SK-N-SH treated with all-trans-retinoic acid at 6 μM for 48 hours (cell line): Measurements from ENCODE around the gene FBXL3.

ENCODE experiments used
- ATAC-seq: fragments of 200-7000 bp; cut with Tn5 transposase; 3 replicates; pipeline ENCODE4 v1.9.1; 2020; ENCODE audit warnings: mild to moderate bottlenecking, moderate library complexity
- BACH2 ChIP-seq: fragments of 250-450 bp; sonication (Bioruptor Pico); IDR thresholded peaks from 2 replicates; pipeline ENCODE4 v1.9.0; 2021; ENCODE audit warnings: mild to moderate bottlenecking, borderline replicate concordance
- CSDC2 ChIP-seq: fragments of 250-450 bp; sonication (Bioruptor Pico); IDR thresholded peaks from 2 replicates; pipeline ENCODE4 v1.5.0; 2020; ENCODE audit warnings: mild to moderate bottlenecking, moderate library complexity
- ESRRG ChIP-seq: fragments of 250-450 bp; sonication (Bioruptor Pico); IDR thresholded peaks from 2 replicates; pipeline ENCODE4 v1.6.1; 2021; ENCODE audit warnings: mild to moderate bottlenecking
- GLIS3 ChIP-seq: fragments of 250-450 bp; sonication (Bioruptor Pico); IDR thresholded peaks from 2 replicates; pipeline ENCODE4 v1.5.0; 2020; ENCODE audit warnings: mild to moderate bottlenecking, moderate library complexity
- OSR1 ChIP-seq: fragments of 250-450 bp; sonication (Bioruptor Pico); IDR thresholded peaks from 2 replicates; pipeline ENCODE4 v1.8.0; 2022; ENCODE audit warnings: moderate library complexity, mild to moderate bottlenecking, inconsistent platforms
- PPARA ChIP-seq: fragments of 250-450 bp; sonication (Bioruptor Pico); IDR thresholded peaks from 2 replicates; pipeline ENCODE4 v1.5.0; 2020; ENCODE audit warnings: mild to moderate bottlenecking, borderline replicate concordance
- RARB ChIP-seq: fragments of 250-450 bp; sonication (Bioruptor Pico); IDR thresholded peaks from 2 replicates; pipeline ENCODE4 v1.8.0; 2021; ENCODE audit warnings: mild to moderate bottlenecking, moderate library complexity
- SNAI2 ChIP-seq: fragments of 250-450 bp; sonication (Bioruptor Pico); IDR thresholded peaks from 2 replicates; pipeline ENCODE4 v1.5.0; 2020; ENCODE audit warnings: mild to moderate bottlenecking, moderate library complexity
- TCF4 ChIP-seq: fragments of 250-450 bp; sonication (Bioruptor Pico); IDR thresholded peaks from 2 replicates; pipeline ENCODE4 v1.8.0; 2021; ENCODE audit warnings: mild to moderate bottlenecking, moderate library complexity, borderline replicate concordance
- TOX ChIP-seq: fragments of 250-450 bp; sonication (Bioruptor Pico); IDR thresholded peaks from 2 replicates; pipeline ENCODE4 v1.8.0; 2021; ENCODE audit warnings: mild to moderate bottlenecking, moderate library complexity, borderline replicate concordance
- ZC3H10 ChIP-seq: fragments of 250-450 bp; sonication (Bioruptor Pico); IDR thresholded peaks from 2 replicates; pipeline ENCODE4 v1.5.1; 2021; ENCODE audit warnings: mild to moderate bottlenecking, moderate library complexity
- ZFP3 ChIP-seq: fragments of 250-450 bp; sonication (Bioruptor Pico); IDR thresholded peaks from 2 replicates; pipeline ENCODE4 v1.5.0; 2020; ENCODE audit warnings: mild to moderate bottlenecking, moderate library complexity
- ZFP30 ChIP-seq: fragments of 450-650 bp; formaldehyde crosslinking; IDR thresholded peaks from 2 replicates; pipeline ENCODE4 v1.5.0; 2022; ENCODE audit warnings: mild to moderate bottlenecking, moderate library complexity
- ZNF70 ChIP-seq: fragments of 450-650 bp; formaldehyde crosslinking; IDR thresholded peaks from 2 replicates; pipeline ENCODE4 v1.5.0; 2020; ENCODE audit warnings: mild to moderate bottlenecking, moderate library complexity
- ZNF8 ChIP-seq: fragments of 450-650 bp; formaldehyde crosslinking; IDR thresholded peaks from 2 replicates; pipeline ENCODE4 v1.5.0; 2020; ENCODE audit warnings: mild to moderate bottlenecking, moderate library complexity
- TF ChIP-seq, protein P1 (sequence below): fragments of 250-450 bp; sonication (Bioruptor Pico); IDR thresholded peaks from 2 replicates; pipeline ENCODE4 v1.5.1; 2021; ENCODE audit warnings: mild to moderate bottlenecking, moderate library complexity
- TF ChIP-seq, protein P2 (sequence below): fragments of 250-450 bp; sonication (Bioruptor Pico); IDR thresholded peaks from 2 replicates; pipeline ENCODE4 v1.8.0; 2021; ENCODE audit warnings: low read depth, mild to moderate bottlenecking, moderate library complexity, borderline replicate concordance
- TF ChIP-seq, protein P3 (sequence below): fragments of 250-450 bp; sonication (Bioruptor Pico); IDR thresholded peaks from 2 replicates; pipeline ENCODE4 v1.5.1; 2020; ENCODE audit warnings: low read depth, mild to moderate bottlenecking, moderate library complexity

The FBXL3 gene

DNA sequence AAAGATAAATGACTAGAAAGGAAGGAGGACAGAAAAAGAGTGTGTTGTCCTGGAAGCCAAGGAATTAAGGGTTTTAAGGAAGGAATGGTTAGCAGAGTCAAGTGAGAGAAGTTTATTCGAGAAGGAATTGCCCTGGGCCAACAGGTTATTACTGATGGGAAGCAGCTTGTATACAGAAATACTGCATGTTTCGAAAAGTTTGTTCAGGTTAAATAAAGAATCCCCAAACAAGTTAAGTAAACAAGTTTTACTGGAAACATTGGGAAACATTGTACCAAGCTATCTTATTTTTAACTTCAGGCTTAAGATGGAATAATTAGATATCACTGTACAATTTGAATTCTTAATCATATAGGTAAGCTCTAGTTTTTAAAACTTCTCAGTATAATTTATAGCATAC is 28.2 kb upstream of the FBXL3 start:
- TF ChIP-seq SNAI2: no peak
- no peak for TF ChIP-seq ZNF8 (CRISPR knock-in tag)
- TF ChIP-seq, all 23 proteins: peak for 0
- no peak for ATAC-seq

DNA sequence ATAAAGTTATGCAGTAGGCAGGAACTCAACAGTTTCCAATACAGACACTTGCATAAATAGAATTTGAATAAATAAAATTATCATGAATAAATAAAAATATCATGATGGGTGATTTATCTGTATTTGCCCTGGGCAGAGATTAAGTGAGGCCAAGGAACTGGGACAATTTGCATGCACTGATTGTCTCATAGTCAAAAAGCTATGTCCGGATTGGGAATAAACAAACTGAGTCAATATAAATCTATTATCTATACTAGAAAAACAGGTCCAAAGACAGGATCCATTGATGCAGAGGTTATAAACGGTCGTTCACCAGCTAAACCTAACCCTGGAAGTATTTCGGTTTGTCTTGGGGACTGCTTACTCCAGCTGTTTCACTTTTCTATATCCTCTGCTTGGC is 26.2 kb upstream of the FBXL3 start:
- TF ChIP-seq OSR1 (CRISPR knock-in tag) (no peak), ZNF70 (no peak), RARB (no peak), ZNF8 (CRISPR knock-in tag) (no peak), PPARA (CRISPR knock-in tag) (no peak), ZC3H10 (no peak), CSDC2 (CRISPR knock-in tag) (no peak)
- TF ChIP-seq, protein P1, sequence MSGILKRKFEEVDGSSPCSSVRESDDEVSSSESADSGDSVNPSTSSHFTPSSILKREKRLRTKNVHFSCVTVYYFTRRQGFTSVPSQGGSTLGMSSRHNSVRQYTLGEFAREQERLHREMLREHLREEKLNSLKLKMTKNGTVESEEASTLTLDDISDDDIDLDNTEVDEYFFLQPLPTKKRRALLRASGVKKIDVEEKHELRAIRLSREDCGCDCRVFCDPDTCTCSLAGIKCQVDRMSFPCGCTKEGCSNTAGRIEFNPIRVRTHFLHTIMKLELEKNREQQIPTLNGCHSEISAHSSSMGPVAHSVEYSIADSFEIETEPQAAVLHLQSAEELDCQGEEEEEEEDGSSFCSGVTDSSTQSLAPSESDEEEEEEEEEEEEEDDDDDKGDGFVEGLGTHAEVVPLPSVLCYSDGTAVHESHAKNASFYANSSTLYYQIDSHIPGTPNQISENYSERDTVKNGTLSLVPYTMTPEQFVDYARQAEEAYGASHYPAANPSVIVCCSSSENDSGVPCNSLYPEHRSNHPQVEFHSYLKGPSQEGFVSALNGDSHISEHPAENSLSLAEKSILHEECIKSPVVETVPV: no peak
- ATAC-seq: no peak

DNA sequence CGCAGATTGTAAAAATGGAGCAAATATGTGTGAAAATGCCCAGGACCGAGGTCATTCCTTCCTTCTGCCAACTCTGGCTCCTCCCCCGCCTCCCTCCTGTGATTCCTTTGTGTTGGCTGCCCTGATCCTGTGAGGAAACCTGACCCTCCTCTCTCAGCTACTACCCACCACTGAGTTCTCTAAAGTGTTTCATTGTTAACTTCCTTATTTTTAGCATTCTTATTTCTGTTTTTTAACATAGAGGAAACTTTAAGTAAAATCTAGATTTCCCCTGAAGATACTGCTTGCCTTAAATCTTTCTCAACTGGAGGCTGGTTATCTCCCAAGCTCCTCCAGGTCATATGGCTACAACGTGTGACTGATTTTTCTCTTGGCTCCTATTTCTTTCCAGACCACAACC is 21.7 kb upstream of the FBXL3 start:
- no peak for ATAC-seq
- no peak for TF ChIP-seq TOX (CRISPR knock-in tag)
- no peak for TF ChIP-seq ESRRG
- TF ChIP-seq GLIS3: no peak
- no peak for TF ChIP-seq ZNF8 (CRISPR knock-in tag)
- no peak for TF ChIP-seq ZC3H10
- TF ChIP-seq BACH2: no peak

DNA sequence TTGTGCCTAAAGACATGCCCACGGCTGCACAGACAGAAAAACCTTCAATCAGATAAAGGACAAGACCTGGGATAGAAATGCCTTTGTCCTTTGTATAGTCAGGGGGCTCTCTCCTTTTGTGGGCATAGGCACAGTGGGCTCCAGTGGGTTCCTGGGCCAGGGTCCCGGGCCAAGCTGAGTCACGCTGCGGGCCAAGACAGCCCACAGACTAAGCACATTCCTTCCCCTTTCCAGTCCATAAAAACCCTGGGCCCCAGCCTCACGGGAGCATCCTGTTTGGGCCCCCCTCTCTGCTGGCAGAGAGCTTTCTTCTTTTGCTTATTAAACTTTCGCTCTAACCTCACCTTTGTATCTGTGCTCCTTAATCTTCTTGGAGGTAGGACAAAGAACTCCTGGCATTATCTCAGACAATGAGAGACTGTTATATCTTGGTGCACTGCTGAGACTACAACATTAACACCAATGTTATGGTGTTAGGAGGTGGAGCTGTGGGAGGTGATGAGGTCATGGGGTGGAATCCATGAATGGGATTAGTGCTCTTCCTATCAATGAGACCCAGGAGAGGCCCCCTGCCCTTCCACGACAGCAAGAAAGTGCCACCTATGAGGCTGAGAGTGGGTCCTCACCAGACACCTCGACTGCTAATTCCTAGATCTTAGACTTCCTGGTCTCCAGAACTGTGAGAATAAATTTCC is 20.8 kb upstream of the FBXL3 start:
- TF ChIP-seq ZFP30 (CRISPR knock-in tag) (no peak), RARB (no peak), PPARA (CRISPR knock-in tag) (no peak), OSR1 (CRISPR knock-in tag) (no peak), ZFP3 (no peak), CSDC2 (CRISPR knock-in tag) (no peak)
- TF ChIP-seq, protein P2, sequence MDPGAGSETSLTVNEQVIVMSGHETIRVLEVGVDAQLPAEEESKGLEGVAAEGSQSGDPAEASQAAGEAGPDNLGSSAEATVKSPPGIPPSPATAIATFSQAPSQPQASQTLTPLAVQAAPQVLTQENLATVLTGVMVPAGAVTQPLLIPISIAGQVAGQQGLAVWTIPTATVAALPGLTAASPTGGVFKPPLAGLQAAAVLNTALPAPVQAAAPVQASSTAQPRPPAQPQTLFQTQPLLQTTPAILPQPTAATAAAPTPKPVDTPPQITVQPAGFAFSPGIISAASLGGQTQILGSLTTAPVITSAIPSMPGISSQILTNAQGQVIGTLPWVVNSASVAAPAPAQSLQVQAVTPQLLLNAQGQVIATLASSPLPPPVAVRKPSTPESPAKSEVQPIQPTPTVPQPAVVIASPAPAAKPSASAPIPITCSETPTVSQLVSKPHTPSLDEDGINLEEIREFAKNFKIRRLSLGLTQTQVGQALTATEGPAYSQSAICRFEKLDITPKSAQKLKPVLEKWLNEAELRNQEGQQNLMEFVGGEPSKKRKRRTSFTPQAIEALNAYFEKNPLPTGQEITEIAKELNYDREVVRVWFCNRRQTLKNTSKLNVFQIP (CRISPR knock-in tag): no peak
- TF ChIP-seq, protein P1: no peak
- TF ChIP-seq, protein P3, sequence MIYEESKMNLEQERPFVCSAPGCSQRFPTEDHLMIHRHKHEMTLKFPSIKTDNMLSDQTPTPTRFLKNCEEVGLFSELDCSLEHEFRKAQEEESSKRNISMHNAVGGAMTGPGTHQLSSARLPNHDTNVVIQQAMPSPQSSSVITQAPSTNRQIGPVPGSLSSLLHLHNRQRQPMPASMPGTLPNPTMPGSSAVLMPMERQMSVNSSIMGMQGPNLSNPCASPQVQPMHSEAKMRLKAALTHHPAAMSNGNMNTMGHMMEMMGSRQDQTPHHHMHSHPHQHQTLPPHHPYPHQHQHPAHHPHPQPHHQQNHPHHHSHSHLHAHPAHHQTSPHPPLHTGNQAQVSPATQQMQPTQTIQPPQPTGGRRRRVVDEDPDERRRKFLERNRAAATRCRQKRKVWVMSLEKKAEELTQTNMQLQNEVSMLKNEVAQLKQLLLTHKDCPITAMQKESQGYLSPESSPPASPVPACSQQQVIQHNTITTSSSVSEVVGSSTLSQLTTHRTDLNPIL (CRISPR knock-in tag): no peak
- no peak for ATAC-seq

DNA sequence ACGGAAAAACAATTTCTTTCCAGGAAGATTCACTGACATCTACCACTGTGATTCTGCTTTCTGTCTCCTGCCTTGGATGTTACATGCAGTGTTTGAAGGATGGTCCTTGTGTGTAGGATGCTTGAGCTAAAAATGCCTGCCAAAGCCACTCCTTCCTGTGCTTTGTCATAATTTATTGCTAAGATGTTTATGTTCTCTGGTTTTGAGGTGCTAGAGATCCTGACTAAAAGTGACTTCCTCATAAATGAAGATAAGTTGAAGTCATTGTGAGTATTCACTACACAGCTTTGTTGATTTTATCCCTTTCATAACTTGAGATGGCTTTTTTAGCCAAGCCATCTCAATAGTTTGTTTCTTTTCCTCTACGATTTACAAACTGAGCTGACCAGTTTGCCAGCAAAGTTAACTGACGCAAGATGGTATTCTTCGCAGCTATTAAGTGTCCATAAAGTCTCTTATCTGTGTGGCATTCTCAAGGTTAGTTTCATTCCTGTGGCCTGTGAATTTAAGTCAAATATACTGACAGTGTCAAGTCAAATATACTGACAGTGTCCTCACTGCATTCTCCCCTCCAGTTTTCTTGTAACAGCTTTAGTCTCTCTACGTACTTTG is 15.7 kb upstream of the FBXL3 start:
- no peak for ATAC-seq
- TF ChIP-seq, protein P1: no peak
- no peak for TF ChIP-seq TOX (CRISPR knock-in tag)
- no peak for TF ChIP-seq BACH2
- TF ChIP-seq RARB: no peak
- TF ChIP-seq ZFP30 (CRISPR knock-in tag): no peak
- TF ChIP-seq OSR1 (CRISPR knock-in tag): no peak
- no peak for TF ChIP-seq ZC3H10
- no peak for TF ChIP-seq ZNF70
- TF ChIP-seq, protein P3 (CRISPR knock-in tag): no peak
- TF ChIP-seq TCF4 (CRISPR knock-in tag): no peak
